ENCODE results near the gene RRM2.

RRM2 gene

DNA sequence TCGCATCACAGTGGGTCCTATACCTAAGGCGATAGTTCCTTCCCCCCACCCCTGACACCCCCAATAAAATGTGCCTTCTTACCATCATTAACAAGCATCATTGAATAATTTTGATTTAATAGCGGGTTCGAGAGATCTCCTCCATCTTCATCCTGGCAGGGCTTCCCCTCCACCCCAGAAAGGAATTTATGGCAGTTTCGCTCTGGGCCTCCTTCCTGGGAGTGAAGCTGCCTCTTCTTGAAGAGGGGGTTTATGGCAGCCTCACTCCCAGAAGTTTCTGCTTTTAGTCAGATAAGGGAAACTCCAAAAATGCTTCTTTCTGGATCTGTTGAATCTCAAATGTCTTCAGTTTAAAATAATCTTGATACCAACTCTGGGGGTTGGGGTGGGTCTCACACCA is 45.7 kb downstream of the RRM2 start:
- Histone ChIP-seq H3K4me1 (ENCODE audit: low read depth, poor library complexity, severe bottlenecking) (no peaks in the 10 kb centered on the region), H3K4me2 (no peak overlapping the region), H3K36me3 (ENCODE audit: insufficient read depth) (no peaks in the 10 kb centered on the region), H3K9ac (no peak overlapping the region), H4K20me1 (ENCODE audit: insufficient read depth) (no peaks in the 10 kb centered on the region), H3K27ac (no peak overlapping the region), H2AFZ (ENCODE audit: low read depth) (no peak overlapping the region), H3K4me3 (IDR thresholded peaks at IDR 0.05; ENCODE audit: insufficient read depth, low read depth, low read length) (no peak overlapping the region), H3K27me3 (ENCODE audit: insufficient read depth, low read depth) (no peaks in the 10 kb centered on the region), H3K79me2 (ENCODE audit: insufficient read depth, low read depth) (no peaks in the 10 kb centered on the region)
- TF ChIP-seq, protein P1, sequence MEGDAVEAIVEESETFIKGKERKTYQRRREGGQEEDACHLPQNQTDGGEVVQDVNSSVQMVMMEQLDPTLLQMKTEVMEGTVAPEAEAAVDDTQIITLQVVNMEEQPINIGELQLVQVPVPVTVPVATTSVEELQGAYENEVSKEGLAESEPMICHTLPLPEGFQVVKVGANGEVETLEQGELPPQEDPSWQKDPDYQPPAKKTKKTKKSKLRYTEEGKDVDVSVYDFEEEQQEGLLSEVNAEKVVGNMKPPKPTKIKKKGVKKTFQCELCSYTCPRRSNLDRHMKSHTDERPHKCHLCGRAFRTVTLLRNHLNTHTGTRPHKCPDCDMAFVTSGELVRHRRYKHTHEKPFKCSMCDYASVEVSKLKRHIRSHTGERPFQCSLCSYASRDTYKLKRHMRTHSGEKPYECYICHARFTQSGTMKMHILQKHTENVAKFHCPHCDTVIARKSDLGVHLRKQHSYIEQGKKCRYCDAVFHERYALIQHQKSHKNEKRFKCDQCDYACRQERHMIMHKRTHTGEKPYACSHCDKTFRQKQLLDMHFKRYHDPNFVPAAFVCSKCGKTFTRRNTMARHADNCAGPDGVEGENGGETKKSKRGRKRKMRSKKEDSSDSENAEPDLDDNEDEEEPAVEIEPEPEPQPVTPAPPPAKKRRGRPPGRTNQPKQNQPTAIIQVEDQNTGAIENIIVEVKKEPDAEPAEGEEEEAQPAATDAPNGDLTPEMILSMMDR (conservative IDR thresholded peaks at IDR 0.05; ENCODE audit: low read depth, low read length): no peak

DNA sequence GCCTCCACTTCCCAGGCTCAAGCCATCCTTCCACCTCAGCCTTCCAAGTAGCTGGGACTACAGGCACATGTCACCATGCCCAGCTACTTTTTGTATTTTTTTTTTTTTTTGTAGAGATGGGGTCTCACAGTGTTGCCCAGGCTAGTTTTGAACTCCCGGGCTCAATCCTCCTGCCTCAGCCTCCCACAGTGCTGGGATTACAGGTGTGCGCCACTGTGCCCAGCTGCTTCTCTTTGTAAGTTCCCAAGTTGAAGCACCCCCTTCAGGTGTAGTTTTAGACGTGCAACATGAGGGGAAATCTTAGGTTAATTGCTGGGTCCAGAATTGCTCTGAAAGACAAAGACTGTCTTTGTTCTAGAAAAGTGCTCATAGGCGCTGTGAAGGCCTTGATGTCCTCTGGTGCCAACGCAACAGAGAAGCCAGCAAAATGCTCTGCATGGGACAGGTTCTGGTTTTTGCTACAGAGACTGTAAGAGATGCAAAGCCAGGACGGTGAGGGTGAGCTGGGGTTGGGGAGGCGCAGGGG is 46.6 kb downstream of the RRM2 start:
- H3K36me3 ChIP-seq (ENCODE audit: insufficient read depth): no peaks in the 10 kb centered on the region
- H3K27me3 ChIP-seq (ENCODE audit: insufficient read depth, low read depth): no peaks in the 10 kb centered on the region

DNA sequence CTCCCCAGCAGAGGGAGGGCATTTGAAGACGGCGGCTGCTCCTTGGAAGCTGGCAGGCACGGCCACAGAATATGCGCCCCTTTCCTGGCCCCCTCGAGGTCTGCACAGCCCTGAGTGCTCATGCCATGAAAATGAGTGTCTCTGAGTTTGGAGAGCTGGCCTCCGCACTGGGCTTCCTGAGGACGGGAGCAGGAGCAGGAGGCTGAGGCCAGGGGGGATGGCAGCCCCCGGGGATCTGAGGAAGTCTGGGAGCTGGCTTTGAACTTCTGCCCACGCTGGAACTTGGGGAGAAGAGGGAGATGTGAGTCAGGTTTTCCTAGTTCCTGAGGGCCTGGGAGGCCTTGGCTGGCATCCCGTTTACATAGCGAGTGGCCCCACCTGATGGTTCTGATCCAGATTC is 47.0 kb downstream of the RRM2 start:
- TF ChIP-seq, protein P1 (conservative IDR thresholded peaks at IDR 0.05; ENCODE audit: low read depth, low read length): no peak
- no peaks in the 10 kb centered on the region for H3K27me3 ChIP-seq (ENCODE audit: insufficient read depth, low read depth)
- no peaks in the 10 kb centered on the region for H4K20me1 ChIP-seq (ENCODE audit: insufficient read depth)
- no peak overlapping the region for H2AFZ ChIP-seq (ENCODE audit: low read depth)
- H3K36me3 ChIP-seq (ENCODE audit: insufficient read depth): no peaks in the 10 kb centered on the region
- no peaks in the 10 kb centered on the region for H3K4me1 ChIP-seq (ENCODE audit: low read depth, poor library complexity, severe bottlenecking)
- no peak overlapping the region for H3K27ac ChIP-seq
- H3K4me3 ChIP-seq (IDR thresholded peaks at IDR 0.05; ENCODE audit: insufficient read depth, low read depth, low read length): no peak overlapping the region
- no peak overlapping the region for H3K9ac ChIP-seq
- no peaks in the 10 kb centered on the region for H3K79me2 ChIP-seq (ENCODE audit: insufficient read depth, low read depth)
- no peak overlapping the region for H3K4me2 ChIP-seq

More for the DNA sequence above, 46.6 kb downstream of the RRM2 start:
- Histone ChIP-seq H3K79me2 (ENCODE audit: insufficient read depth, low read depth) (no peaks in the 10 kb centered on the region), H3K4me2 (no peak overlapping the region), H3K9ac (no peak overlapping the region), H3K27ac (no peak overlapping the region), H2AFZ (ENCODE audit: low read depth) (no peak overlapping the region), H3K4me3 (IDR thresholded peaks at IDR 0.05; ENCODE audit: insufficient read depth, low read depth, low read length) (no peak overlapping the region), H4K20me1 (ENCODE audit: insufficient read depth) (no peaks in the 10 kb centered on the region), H3K4me1 (ENCODE audit: low read depth, poor library complexity, severe bottlenecking) (no peaks in the 10 kb centered on the region)
- TF ChIP-seq, protein P1 (conservative IDR thresholded peaks at IDR 0.05; ENCODE audit: low read depth, low read length): no peak

DNA sequence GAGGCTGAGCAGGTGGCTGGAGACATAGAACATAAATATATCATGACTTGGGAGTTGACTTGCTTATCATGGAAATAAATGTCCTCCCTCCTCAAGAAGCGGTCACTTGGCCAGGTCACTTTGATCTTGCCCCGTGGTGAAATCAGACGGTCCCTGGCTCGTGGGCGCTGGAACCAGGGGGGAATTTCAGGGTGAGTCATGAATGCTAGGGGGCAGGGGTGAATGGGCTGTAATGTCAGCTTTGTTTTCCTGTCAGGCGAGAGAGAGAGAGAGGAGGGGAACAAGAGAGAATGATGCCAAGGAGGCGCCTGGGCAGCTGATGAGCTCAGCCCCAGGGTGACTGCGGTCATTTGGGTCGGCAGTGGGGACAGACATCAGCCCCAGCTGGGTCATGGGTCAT is 47.7 kb downstream of the RRM2 start:
- no peak overlapping the region for H2AFZ ChIP-seq (ENCODE audit: low read depth)
- no peak overlapping the region for H3K9ac ChIP-seq
- no peaks in the 10 kb centered on the region for H3K79me2 ChIP-seq (ENCODE audit: insufficient read depth, low read depth)
- TF ChIP-seq, protein P1 (conservative IDR thresholded peaks at IDR 0.05; ENCODE audit: low read depth, low read length): no peak
- no peaks in the 10 kb centered on the region for H3K4me1 ChIP-seq (ENCODE audit: low read depth, poor library complexity, severe bottlenecking)
- no peak overlapping the region for H3K4me2 ChIP-seq
- H3K27me3 ChIP-seq (ENCODE audit: insufficient read depth, low read depth): no peaks in the 10 kb centered on the region
- no peaks in the 10 kb centered on the region for H4K20me1 ChIP-seq (ENCODE audit: insufficient read depth)
- no peaks in the 10 kb centered on the region for H3K36me3 ChIP-seq (ENCODE audit: insufficient read depth)
- no peak overlapping the region for H3K4me3 ChIP-seq (IDR thresholded peaks at IDR 0.05; ENCODE audit: insufficient read depth, low read depth, low read length)
- H3K27ac ChIP-seq: no peak overlapping the region

All from KMS-11 (cell line).